GM21381 (cell line): ENCODE data around the gene DGCR8.

ENCODE experiments used
- ATAC-seq: cut with Tn5 transposase; IDR thresholded peaks from one replicate; pipeline ENCODE4 v1.9.1; 2021; ENCODE audit warnings: mild to moderate bottlenecking, moderate library complexity; ENCODE audit not compliant: unreplicated experiment

The DGCR8 gene

DNA sequence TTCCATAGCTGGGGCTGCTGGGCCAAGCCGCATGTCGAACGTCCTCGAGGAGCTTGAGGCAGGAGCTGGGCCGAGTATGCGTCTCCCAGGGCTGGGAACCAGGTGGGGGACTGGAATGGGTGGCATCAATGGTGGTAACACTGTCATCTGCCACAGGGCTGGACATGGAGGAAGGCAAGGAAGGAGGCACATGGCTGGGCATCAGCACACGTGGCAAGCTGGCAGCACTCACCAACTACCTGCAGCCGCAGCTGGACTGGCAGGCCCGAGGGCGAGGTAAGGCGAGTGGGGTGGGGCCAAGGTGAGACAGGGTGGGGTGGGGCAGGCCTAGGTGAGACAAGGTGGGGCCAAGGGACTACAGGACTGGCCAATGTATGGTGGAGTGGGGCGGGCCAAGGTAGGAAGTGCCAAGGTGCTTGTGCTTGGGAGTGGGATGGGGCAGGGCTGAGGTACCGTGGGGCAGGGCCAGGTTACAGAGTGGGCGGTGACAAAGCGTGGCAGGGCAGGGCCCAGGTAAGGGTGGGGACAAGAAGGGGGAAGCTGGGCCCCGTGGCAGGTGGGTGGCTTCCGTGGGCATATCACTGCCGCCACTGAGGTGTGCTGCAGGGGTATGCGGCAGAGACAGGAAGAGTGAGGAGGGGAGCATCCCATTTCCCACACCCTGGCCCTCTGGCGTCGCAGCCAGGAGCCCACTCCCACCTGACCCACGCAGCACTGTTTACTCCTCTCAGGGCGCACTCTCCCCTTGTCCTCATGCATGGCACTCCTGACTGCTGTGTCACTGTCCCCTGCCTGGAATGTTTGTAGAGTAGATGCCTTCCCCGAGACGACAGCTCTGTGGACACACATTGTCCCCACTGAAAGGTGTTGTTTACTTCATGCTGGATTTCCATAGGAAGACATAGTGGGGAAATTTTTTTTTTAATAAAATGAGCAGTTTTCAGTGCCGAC lies 27.5 kb upstream of the DGCR8 start:
- ATAC-seq = no peak

DNA sequence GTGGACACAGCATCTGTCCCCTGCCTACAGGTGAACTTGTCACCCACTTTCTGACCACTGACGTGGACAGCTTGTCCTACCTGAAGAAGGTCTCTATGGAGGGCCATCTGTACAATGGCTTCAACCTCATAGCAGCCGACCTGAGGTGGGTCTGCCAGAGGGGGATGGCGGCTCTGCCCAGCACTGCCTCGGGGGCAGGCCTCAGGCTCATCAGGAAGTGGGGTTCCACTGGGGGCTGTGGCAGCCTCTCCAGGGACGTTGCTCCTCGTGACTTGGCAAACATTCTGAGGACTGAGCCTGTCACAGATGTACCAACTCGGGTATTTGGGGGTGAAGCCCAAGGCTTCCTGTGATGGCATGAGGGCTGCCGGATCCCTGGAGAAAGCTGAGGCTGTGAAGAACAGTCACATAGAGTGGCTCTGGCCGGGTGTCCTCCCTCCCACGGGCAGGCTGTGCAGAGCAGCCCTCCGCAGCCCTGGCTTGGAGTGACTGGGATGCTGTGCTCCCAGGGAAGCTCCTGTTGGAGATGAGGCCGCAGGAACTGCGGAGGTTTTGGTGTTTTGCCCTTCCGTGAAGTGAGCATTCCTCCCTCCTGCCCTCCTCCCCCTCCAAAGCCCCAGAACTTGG lies 26.5 kb upstream of the DGCR8 start:
- ATAC-seq = no peak

DNA sequence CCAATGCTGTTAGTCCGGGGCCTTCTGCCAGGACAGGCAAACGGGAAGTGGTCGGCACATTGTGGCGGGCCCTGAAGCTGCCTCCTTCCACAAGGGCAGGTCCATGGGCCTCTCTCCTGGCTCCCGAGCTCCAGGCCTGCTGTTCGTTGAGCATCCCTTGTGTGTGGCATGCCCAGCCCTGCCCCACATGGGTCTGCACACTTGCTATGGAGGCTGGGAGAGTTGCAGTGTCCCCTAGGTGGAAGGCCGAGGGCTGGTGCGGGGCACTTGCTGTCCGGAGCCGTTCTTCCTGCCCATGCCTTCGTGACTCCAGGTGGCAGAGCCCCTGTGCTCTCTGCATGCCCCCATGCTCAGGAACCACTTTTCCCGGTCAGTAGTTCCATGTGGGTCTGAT lies 26.0 kb upstream of the DGCR8 start:
- no peak for ATAC-seq

DNA sequence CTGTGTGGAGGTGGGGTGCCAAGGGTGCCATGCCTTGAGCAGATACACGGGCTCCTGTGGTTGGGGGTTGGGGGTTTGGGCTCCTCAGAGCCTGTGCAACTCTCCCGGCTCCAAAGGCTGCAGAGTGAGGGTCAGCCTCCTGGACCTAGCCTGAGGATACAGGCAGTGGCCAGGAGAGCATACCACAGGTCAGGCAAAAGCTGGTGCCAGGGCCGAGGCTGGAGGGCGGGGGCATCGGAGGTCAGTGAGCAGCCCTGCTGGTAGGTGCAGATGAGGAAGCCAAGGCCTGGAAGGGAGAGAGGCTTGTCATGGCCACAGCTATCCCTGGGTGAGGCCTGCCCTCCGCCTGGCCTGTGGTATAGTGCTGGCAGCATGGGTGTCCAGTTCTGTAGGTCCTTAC lies 25.6 kb upstream of the DGCR8 start:
- ATAC-seq = no peak

DNA sequence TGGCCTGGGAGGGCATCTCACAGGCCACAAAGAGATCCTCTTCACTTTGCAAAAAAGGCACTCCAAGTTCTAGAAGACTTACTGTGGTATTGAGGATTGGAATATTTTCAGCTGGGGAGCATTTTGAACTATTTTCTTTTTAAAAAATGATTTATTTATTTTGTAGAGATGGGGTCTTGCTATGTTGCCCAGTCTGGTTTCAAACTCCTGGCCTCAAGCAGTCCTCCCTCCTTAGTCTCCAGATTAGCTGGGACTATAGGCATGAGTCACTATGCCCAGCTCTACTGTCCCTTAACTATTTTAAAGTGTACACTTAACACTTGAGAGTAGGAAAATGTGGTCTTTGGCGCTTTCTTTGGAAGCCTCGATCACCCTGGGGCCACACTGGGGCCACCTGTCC lies 24.9 kb upstream of the DGCR8 start:
- no peak for ATAC-seq

DNA sequence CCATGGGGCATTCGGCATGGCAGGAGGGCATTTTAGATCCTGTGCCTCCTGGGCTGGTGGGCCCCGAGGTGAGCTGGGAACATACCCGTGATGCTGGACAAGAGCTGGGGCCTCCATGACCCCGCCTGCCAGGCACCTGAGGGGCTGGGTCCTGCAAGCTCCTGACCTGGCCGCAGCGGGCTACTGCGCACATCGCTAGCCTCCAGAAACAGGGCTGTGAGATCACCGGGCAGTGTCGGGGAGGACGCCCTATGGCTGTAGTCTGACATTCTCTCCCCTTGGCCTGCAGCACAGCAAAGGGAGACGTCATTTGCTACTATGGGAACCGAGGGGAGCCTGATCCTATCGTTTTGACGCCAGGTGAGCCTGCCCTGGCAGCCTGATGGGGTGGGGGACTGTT lies 24.4 kb upstream of the DGCR8 start:
- no peak for ATAC-seq

DNA sequence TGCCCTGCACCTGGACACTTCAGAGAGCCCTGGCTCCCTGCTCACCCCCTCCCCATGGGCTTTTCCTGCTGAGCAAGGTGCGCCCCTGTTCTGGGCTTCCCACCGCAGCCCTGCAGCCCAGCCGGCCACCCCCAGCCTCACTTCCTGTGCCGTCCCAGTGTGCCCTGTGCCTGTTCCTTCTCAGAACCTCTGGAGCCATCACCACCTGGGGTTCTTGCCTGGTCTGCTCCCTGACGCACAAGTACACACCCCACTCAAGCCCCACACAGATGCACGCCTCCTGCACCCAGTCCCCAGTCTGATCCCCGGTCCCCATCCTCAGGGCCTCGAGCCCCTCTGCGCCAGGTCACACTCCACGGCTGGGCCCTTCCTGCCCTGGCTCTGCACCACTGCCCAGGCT lies 23.9 kb upstream of the DGCR8 start:
- ATAC-seq = no peak

DNA sequence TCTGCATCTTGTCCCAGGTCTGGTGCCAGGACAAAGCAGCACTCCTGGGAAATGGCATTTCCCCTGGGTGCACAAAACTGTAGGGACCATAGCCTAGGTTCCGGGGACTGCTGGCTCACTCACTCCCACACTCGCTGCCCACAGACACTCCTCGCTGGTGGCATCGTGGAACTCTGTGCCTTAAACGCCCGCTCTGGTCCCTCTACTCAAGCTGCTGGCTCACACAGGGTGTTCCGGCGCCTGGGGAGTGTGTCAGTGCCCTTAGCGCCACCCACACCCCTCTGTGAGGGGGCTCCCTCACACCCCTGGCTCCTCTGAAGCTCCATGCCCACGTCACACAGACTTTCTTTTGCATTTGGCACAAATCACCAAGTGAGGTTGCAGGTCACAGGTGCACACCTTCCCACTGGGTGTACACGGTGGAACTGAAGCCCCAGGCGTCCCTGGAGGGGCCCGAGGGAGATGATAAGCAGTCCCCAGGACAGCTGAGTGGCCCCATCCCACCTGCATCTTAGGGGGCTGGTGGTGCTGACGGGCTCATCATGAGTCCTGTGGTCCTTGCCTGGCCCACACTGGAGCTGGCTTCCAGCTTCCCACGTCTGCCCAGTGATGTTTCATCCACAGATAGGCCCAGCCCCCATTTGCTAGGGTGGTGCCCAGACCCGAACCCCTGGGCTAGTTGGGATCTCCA lies 23.2 kb upstream of the DGCR8 start:
- no peak for ATAC-seq

DNA sequence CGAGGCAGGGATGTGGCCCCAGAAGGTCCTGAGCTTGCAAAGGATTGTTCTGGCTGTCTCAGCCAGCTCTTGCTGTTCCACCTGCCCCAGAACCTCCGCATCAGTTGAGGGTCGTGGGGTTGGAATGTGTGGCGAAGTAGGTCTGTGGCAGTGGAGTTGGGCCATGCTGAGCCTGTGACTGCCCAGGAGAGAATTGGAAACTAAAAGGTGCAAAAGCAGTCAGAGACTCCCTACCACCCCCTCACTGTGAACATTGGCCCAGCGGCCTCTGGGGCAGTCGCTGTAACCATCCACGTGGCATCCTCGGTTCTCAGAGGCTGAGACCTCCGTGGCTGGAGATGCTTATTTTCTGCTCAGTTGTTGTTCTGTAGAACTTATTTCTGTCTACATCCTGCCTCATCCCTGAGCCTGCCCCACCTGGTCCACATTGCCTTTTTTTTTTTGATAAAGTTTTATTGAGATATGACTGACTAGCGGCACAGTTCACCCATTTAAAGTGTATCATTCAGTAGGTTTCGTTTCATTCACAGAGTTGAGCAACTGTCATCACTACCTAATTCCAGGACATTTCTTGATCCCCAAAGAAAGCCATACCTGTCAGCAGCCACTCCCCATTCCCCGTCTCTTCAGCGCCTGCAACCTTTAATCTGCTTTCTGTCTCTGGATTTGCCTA lies 22.3 kb upstream of the DGCR8 start:
- ATAC-seq = no peak

DNA sequence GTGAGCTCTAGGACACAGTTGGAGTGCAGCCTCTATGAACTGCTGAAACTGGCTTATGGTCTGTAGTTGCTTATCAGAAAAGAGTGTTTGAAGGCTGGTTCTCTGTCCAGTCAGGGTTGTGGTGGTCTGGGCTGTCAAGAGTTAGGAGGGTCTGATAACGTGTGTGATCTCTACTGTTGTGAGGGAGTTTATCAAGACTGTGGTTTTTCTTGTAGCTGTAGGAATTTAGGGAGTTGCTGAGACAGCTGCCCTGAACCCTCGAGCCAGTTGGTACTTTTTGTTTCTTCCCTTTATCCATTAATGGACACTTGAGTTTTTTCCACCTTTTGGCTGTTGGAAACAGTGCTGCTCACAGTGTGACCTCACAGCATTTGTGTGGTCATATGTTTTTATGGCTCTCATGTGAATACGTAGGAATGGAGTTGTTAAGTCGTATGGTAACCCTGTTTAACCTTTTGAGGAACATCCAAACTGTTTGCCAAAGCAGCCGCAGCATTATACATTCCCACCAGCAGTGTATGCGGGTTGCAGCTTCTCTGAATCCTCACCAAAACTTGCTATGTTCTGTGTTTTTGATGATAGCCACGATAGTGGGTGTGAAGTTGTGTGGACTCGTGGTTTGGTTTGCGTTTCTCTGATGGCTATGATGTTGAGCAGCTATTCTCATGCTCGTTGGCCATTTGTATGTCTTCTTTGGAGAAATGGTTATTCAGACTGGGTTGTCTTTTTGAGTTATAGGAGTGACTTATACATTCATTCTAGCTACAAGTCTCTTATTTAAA lies 20.9 kb upstream of the DGCR8 start:
- no peak for ATAC-seq

DNA sequence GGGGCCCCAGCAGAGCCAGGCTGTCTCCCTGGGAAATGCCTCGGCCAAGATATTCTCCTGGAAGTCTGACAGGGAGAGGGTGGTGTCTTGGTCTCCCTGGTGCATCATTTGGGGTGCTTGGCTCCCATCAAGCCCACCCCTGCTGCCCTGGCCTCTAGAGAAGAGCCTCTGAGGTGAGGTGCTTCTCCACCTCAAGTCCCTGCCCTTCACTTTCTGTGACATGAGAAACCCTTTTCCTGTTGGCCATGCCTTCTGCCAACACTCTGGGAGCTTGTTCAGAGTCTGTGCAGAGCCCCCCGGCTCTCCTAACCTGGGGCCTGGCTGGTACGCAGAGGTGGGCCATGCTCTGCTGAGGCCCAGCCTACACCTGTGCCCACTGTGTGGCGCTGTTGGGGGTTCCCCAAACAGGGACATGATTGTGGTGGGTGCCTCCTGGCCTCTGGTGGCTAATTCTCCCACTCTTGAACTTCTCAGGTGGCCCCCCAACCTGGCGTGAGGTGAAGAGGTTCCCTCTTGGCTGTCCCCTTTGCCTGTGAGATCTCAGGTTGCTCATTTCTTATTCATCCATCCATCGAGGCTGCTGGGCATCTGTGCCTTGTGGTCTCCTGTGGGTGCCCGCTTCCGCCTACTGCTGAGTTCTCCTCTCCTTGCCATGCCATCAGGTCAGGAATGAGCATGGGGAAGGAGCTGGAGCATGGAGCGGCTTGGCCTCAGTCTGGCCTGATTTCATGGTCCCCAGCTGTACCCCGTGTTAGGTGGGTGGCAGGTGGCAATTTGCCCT lies 19.2 kb upstream of the DGCR8 start:
- ATAC-seq = no peak

DNA sequence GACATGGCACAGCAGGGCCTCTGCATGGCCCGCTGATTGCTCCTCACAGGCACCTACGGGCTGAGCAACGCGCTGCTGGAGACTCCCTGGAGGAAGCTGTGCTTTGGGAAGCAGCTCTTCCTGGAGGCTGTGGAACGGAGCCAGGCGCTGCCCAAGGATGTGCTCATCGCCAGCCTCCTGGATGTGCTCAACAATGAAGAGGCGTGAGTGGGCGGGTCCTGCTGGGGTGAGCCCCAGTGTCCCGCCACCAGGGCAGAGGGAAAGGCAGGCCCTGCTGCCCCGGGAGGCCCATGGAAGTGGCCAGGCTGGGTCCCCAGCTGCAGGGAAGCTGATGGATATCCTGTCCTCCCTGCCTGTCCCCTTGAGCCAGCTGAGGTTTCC lies 18.6 kb upstream of the DGCR8 start:
- no peak for ATAC-seq

DNA sequence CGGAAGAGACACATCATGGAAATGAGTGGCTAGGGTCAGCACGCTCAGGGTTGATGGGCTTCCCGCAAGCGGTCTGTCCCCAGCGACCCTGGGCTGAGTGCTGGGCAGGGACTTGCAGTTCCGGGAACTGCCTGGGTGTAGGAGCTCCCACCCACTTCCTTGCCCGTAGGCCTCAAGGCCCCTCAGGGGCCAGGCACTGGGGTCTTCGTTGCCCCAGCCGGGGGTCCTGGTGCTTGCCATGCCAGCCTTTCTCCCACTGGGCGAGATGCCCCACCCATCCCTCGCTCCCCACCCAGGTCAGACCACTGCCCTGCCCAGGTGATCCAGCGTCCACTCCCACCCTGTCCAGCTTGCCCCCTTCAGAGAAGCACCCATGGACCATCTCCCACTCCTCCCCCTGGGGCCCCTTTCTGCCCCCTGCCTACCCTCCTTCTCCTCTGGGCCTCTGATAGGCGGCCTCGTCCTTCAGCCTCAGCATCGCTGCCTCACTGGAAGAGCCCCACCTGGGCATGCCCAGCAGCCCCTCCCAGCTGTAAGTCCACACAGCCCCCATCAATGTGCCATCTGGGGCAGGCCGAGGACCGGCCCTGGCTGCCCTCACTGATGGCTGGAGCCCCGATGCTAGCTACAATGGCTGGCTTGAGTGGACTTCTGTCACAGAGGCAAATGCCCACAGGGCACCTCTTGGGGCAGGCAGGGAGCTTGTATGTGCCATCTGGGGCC lies 17.8 kb upstream of the DGCR8 start:
- no peak for ATAC-seq

DNA sequence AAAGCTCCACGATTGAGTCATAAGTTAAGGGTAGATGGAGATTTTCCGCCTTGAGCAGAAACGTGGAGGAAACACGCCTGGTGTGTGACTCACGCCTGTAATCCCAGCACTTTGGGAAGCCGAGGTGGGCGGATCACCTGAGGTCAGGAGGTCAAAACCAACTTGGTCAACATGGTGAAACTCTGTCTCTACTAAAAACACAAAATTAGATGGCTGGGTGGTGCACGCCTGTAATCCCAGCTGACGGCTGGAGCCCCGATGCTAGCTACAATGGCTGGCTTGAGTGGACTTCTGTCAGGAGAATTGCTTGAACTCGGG lies 17.3 kb upstream of the DGCR8 start:
- no peak for ATAC-seq

DNA sequence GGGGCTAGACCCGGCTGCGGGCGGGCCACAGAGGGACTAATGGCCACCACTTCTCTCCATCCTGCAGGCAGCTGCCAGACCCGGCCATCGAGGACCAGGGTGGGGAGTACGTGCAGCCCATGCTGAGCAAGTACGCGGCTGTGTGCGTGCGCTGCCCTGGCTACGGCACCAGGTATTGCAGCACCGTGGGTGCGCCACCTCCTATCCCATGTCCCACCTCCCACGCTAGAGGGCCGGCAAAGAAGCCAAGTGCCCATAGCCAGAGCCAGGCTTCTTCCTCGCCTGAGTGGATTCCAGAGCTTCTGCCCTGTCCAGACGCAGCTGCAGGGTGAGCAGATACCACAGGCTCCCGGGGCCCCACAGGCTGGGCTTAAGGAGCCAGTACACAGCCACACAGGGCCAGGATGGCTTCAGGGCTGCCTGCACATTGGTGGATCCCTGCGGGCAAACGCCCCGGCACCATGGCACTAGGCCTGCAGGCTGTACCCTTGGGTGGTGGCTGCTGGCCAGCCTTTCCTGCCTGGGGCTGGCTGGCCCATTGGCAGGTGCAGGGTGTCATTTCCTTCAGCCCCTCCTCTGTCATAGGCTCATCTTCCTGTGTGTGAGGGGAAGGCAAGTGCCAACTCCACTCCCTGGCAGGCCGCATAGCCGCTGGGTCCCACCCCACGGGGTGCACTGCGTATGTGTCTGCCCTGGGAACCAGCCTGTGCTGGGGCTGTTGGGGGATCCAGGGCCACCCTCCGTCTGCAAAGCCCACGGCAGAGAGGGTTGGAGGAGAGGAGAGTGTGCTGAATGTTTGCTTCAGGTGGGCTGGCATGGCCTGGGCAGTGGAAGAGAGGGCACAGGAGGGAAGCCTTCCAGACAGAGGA lies 16.5 kb upstream of the DGCR8 start:
- ATAC-seq = no peak

DNA sequence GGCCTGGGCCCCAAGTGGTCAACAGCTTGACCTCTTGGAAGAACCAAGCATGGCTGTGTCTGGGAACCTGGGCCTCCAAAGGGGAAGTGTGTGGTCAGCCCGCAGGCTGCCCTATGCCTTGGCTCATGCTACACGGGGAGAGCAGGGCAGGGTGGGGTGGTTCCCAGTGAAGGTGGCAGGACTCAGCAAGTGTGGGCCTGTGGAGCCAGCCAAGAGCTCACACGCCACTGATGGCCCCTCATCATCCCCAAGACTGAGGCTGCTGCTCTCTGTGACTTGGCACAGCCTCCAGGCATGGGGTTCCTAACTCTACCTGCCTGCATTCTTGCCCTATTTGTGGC lies 15.9 kb upstream of the DGCR8 start:
- no peak for ATAC-seq

DNA sequence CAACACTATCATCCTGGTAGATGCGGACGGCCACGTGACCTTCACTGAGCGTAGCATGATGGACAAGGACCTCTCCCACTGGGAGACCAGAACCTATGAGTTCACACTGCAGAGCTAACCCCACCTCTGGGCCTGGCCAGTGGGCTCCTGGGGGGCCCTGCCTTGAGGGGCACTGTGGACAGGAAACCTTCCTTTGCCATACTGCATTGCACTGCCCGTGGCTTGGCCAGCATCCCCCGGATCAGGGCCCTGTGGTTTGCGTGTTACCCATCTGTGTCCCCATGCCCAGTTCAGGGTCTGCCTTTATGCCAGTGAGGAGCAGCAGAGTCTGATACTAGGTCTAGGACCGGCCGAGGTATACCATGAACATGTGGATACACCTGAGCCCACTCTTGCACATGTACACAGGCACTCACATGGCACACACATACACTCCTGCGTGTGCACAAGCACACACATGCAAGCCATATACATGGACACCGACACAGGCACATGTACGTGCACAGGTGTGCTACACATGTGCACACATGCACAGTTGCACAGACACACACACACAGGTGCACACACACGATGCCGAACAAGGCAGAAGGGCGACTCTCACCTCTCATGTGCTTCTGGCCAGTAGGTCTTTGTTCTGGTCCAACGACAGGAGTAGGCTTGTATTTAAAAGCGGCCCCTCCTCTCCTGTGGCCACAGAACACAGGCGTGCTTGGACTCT lies 15.3 kb upstream of the DGCR8 start:
- no peak for ATAC-seq
